Activated T-helper 1 cell treated with Interleukin-2 at 50 U/mL for 16 hours (primary cell): ENCODE results near the gene POP4.
"Not testable (repeated sequence)": the region's sequence is repeated elsewhere in the genome, so short reads cannot be mapped to it uniquely, and the experiment has no call there.

Experiments
- DNase-seq: peaks from one replicate; pipeline ENCODE4 v3.0.0-alpha.2; 2020; ENCODE audit warnings: low read depth

The POP4 gene

GRCh38 chr19:29612121-29612520, 6.0 kb downstream of the POP4 start:
- DNase-seq: no peak

- DNase-seq: no peak
Measured at GRCh38 chr19:29612801-29613595, 6.9 kb downstream of the POP4 start.

- DNase-seq: no peak
Measured at GRCh38 chr19:29614046-29614445, 8.0 kb downstream of the POP4 start.

GRCh38 chr19:29614780-29615179, 8.7 kb downstream of the POP4 start:
- DNase-seq: no peak

GRCh38 chr19:29615891-29616425, 9.9 kb downstream of the POP4 start:
- DNase-seq: no peak

- no peak for DNase-seq
Measured at GRCh38 chr19:29616541-29616940, 10.5 kb downstream of the POP4 start.

GRCh38 chr19:29617366-29618266, 11.5 kb downstream of the POP4 start:
- no peak for DNase-seq

GRCh38 chr19:29618434-29618833, 12.4 kb downstream of the POP4 start:
- DNase-seq: no peak

- DNase-seq: no peak
Measured at GRCh38 chr19:29618871-29619270, 12.8 kb downstream of the POP4 start.

GRCh38 chr19:29620931-29621351, 14.9 kb downstream of the POP4 start:
- DNase-seq: peak; percentile 20

- peak; percentile 3 for DNase-seq
Measured at GRCh38 chr19:29622166-29623070, 16.3 kb downstream of the POP4 start.

- peak; percentile 14 for DNase-seq
Measured at GRCh38 chr19:29623726-29624488, 17.8 kb downstream of the POP4 start.

- no peak for DNase-seq
Measured at GRCh38 chr19:29624489-29625185, 18.6 kb downstream of the POP4 start.

- DNase-seq: no peak
Measured at GRCh38 chr19:29625186-29625651, 19.1 kb downstream of the POP4 start.

- DNase-seq: no peak
Measured at GRCh38 chr19:29626386-29626785, 20.3 kb downstream of the POP4 start.

- DNase-seq: not testable (repeated sequence)
Measured at GRCh38 chr19:29626832-29627231, 20.7 kb downstream of the POP4 start.

- DNase-seq: no peak
Measured at GRCh38 chr19:29628661-29629385, 22.7 kb downstream of the POP4 start.

- no peak for DNase-seq
Measured at GRCh38 chr19:29629836-29630534, 23.9 kb downstream of the POP4 start.

- no peak for DNase-seq
Measured at GRCh38 chr19:29630655-29631054, 24.6 kb downstream of the POP4 start.
